ENCODE results near the gene NAPB. TPM values are rescaled to one million over a fixed set of nuclear protein-coding genes. Genes with fewer than 3 reads are reported as not detected.
A peak's percentile ranks its signal among the peaks of the same experiment; 100 is the strongest.

NAPB gene
- total and polyA plus RNA-seq, 7 donors = 3.9 to 22.9 (median 14.4) TPM

DNA sequence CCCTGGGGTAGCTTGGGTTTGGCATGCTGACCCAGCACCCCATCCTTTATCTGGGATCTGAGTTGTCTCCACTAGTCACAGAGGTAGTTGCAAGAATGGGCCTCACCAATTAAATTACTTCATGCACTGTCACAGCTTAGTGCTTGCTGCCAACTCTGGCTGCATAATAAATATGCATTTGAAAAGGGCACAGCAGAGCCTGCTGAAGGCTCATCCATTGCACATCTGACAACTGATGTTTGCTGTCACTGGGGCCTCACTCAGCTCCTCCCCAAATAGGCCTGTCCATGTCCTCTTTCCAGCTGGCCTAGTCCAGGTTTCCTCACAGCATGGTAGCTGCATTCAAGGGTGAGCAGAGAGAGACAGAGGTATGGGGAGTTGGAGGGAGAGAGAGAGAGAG lies 84.0 kb downstream of the NAPB start:
- H3K4me3 ChIP-seq = no peak overlapping the region
- no peaks in the 10 kb centered on the region for H3K4me1 ChIP-seq
- no peak overlapping the region for H3K27ac ChIP-seq
- TF ChIP-seq POLR2A (IDR thresholded peaks at IDR 0.05) = no peak
- TF ChIP-seq POLR2AphosphoS5 (IDR thresholded peaks at IDR 0.05) = no peak
- TF ChIP-seq, protein P1, sequence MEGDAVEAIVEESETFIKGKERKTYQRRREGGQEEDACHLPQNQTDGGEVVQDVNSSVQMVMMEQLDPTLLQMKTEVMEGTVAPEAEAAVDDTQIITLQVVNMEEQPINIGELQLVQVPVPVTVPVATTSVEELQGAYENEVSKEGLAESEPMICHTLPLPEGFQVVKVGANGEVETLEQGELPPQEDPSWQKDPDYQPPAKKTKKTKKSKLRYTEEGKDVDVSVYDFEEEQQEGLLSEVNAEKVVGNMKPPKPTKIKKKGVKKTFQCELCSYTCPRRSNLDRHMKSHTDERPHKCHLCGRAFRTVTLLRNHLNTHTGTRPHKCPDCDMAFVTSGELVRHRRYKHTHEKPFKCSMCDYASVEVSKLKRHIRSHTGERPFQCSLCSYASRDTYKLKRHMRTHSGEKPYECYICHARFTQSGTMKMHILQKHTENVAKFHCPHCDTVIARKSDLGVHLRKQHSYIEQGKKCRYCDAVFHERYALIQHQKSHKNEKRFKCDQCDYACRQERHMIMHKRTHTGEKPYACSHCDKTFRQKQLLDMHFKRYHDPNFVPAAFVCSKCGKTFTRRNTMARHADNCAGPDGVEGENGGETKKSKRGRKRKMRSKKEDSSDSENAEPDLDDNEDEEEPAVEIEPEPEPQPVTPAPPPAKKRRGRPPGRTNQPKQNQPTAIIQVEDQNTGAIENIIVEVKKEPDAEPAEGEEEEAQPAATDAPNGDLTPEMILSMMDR (IDR thresholded peaks at IDR 0.05) = no peak
- TF ChIP-seq EP300 (IDR thresholded peaks at IDR 0.05) = no peak
- H3K36me3 ChIP-seq = no peaks in the 10 kb centered on the region
- intact Hi-C loops (cut with DNase I) = no loop called here
- H3K27me3 ChIP-seq = peaks cover 0 to 6% (median 0%) of the 10 kb centered on the region in 3 donors
- H3K9me3 ChIP-seq = no peaks in the 10 kb centered on the region
- peak; percentile 8 for DNase-seq

DNA sequence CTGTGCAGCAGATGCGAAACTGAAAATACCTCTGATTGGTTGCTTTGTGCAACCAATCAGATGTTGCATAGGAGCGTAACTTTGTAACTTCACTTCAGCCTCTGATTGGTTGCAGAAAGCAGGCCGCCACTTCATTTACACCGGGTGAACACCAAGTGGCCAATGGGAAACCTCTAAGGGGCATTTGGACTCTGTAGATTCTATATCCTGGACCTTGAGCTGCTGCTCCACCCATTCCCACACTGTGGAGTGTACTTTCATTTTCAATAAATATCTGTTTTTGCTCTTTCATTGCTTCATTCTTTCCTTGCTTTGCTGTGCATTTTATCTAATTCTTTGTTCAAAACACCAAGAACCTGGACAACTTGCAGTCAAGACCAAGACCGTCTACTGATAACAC lies 84.8 kb downstream of the NAPB start:
- Histone ChIP-seq H3K27ac (no peak overlapping the region), H3K9me3 (no peaks in the 10 kb centered on the region), H3K36me3 (no peaks in the 10 kb centered on the region), H3K27me3 (peaks cover 0 to 6% (median 0%) of the 10 kb centered on the region in 3 donors), H3K4me3 (no peak overlapping the region), H3K4me1 (no peaks in the 10 kb centered on the region)
- TF ChIP-seq POLR2AphosphoS5 (IDR thresholded peaks at IDR 0.05) = no peak
- no peak for TF ChIP-seq POLR2A (IDR thresholded peaks at IDR 0.05)
- TF ChIP-seq EP300 (IDR thresholded peaks at IDR 0.05) = no peak
- TF ChIP-seq, protein P1 (IDR thresholded peaks at IDR 0.05) = no peak
- intact Hi-C loops (cut with DNase I) = no loop called here
- DNase-seq = no peak
- WGBS, 2 donors = 87 to 94% methylated on average over 5 of the region's 5 CpGs

DNA sequence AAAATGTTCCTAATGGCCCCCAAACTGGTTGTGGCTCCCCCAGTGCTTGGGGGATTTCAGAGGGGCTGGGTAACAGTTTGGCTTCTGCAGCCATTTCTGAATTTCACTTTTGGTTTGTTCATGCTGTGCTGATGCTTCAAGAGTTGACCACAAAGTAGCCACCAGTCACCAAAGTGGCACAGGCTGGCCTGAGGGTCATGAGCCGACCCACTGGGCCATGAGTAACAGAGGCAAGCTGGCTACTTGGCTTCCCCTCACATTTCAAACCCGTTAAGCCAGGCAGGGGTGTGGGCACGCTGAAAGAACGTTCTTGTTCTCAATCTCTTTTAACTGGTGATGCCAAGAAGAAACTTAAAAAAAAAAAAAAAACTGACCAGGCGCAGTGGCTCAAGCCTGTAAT lies 85.8 kb downstream of the NAPB start:
- intact Hi-C loops (cut with DNase I) = no loop called here
- peak; percentile 17 for DNase-seq
- TF ChIP-seq EP300 (IDR thresholded peaks at IDR 0.05) (no peak), POLR2AphosphoS5 (IDR thresholded peaks at IDR 0.05) (no peak), POLR2A (IDR thresholded peaks at IDR 0.05) (no peak)
- TF ChIP-seq, protein P1 (IDR thresholded peaks at IDR 0.05) = no peak
- no peaks in the 10 kb centered on the region for H3K4me1 ChIP-seq
- no peak overlapping the region for H3K4me3 ChIP-seq
- 92 to 93% methylated on average over 5 of the region's 5 CpGs for WGBS, 2 donors
- no peaks in the 10 kb centered on the region for H3K9me3 ChIP-seq
- no peak overlapping the region for H3K27ac ChIP-seq
- peaks cover 0 to 6% (median 0%) of the 10 kb centered on the region in 3 donors for H3K27me3 ChIP-seq
- H3K36me3 ChIP-seq = no peaks in the 10 kb centered on the region

DNA sequence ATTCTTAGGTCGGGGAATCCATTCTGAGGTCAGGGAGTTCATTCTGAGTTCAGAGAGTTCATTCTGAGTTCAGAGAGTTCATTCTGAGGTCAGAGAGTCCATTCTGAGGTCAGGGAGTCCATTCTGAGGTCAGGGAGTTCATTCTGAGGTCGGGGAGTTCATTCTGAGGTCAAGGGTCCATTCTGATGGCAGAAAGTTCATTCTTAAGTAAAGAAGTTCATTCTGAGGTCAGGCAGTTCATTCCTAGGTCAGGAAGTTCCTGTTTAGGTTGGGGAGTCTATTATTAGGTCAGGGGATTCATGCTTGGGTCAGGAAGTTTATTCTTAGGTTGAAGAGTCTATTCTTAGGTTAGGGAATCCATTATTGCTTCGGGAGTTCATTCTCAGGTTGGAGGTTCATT lies 87.2 kb downstream of the NAPB start:
- Histone ChIP-seq H3K4me1 (no peaks in the 10 kb centered on the region), H3K4me3 (no peak overlapping the region), H3K36me3 (no peaks in the 10 kb centered on the region), H3K27ac (no peak overlapping the region), H3K9me3 (no peaks in the 10 kb centered on the region), H3K27me3 (no peaks in the 10 kb centered on the region)
- DNase-seq = no peak
- TF ChIP-seq, protein P1 (IDR thresholded peaks at IDR 0.05) = no peak
- TF ChIP-seq EP300 (IDR thresholded peaks at IDR 0.05) (no peak), POLR2AphosphoS5 (IDR thresholded peaks at IDR 0.05) (no peak), POLR2A (IDR thresholded peaks at IDR 0.05) (no peak)
- intact Hi-C loops (cut with DNase I) = no loop called here
- WGBS, 2 donors = 57 to 62% methylated on average over 3 of the region's 3 CpGs

DNA sequence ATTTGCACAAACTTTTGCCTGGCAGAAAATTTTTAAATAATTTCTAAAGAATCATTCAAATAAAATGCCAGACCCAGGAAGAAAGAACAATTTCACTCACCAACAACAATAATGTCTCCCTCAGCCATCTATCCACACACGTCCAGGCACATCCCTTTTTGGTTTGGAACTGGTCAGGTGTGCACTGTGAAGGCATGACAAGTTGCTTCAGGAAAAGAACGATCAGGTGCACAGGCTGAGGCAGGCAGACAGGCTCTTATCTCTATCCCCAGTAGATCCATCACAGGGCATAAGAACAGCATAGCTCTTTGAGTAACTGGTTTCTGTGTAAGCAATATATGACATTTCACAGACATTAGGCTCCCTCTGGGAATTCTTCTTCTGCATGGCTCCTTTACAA lies 88.8 kb downstream of the NAPB start:
- 68 to 79% methylated on average over 2 of the region's 2 CpGs for WGBS, 2 donors
- peak; percentile 19 for DNase-seq
- TF ChIP-seq EP300 (IDR thresholded peaks at IDR 0.05) (no peak), POLR2AphosphoS5 (IDR thresholded peaks at IDR 0.05) (no peak), POLR2A (IDR thresholded peaks at IDR 0.05) (no peak)
- TF ChIP-seq, protein P1 (IDR thresholded peaks at IDR 0.05) = no peak

More for the DNA sequence above, 88.8 kb downstream of the NAPB start:
- Histone ChIP-seq H3K27ac (no peak overlapping the region), H3K4me1 (no peaks in the 10 kb centered on the region), H3K4me3 (no peak overlapping the region), H3K9me3 (no peaks in the 10 kb centered on the region), H3K36me3 (no peaks in the 10 kb centered on the region), H3K27me3 (no peaks in the 10 kb centered on the region)
- intact Hi-C loops (cut with DNase I) = no loop called here

Measured in sigmoid colon (tissue), 7 donors.